ENCODE results near the gene LACTB. TPM values are rescaled to one million over a fixed set of nuclear protein-coding genes. Genes with fewer than 3 reads are reported as not detected.

The LACTB gene
- total RNA-seq, 2 donors from 2014 or later: 13.3 to 14.9 TPM

- TF ChIP-seq, protein P1, sequence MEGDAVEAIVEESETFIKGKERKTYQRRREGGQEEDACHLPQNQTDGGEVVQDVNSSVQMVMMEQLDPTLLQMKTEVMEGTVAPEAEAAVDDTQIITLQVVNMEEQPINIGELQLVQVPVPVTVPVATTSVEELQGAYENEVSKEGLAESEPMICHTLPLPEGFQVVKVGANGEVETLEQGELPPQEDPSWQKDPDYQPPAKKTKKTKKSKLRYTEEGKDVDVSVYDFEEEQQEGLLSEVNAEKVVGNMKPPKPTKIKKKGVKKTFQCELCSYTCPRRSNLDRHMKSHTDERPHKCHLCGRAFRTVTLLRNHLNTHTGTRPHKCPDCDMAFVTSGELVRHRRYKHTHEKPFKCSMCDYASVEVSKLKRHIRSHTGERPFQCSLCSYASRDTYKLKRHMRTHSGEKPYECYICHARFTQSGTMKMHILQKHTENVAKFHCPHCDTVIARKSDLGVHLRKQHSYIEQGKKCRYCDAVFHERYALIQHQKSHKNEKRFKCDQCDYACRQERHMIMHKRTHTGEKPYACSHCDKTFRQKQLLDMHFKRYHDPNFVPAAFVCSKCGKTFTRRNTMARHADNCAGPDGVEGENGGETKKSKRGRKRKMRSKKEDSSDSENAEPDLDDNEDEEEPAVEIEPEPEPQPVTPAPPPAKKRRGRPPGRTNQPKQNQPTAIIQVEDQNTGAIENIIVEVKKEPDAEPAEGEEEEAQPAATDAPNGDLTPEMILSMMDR (conservative IDR thresholded peaks at IDR 0.05): no peak
- WGBS, 2 experiments (ENCODE audit: insufficient coverage in 1 of 2, insufficient read length in 1 of 2): 83 to 97% methylated on average over 1 to 3 of the region's 3 CpGs
- H3K36me3 ChIP-seq (ENCODE audit: control insufficient read depth, insufficient read depth, low read length): no peaks in the 10 kb centered on the region
- no peaks in the 10 kb centered on the region for H3K27me3 Mint-ChIP-seq (ENCODE audit: insufficient read depth)
- H3K4me3 Mint-ChIP-seq: no peak overlapping the region
- H3K9ac ChIP-seq (ENCODE audit: extremely low read depth, low read length, poor library complexity, severe bottlenecking): no peak overlapping the region
- peaks cover 14% of the 10 kb centered on the region for H3K9me3 ChIP-seq (ENCODE audit: control insufficient read depth, low read length)
- DNase-seq: no peak
- no peak overlapping the region for H3K27ac Mint-ChIP-seq
- H3K4me1 ChIP-seq (ENCODE audit: control insufficient read depth, insufficient read depth, low read length): peaks cover 3% of the 10 kb centered on the region
- no peak overlapping the region for H3K27ac ChIP-seq (ENCODE audit: low read depth, low read length)
- no peaks in the 10 kb centered on the region for H3K27me3 ChIP-seq (ENCODE audit: control insufficient read depth, insufficient read depth, low read length, poor library complexity, severe bottlenecking)
- H3K36me3 Mint-ChIP-seq (ENCODE audit: low read depth): no peaks in the 10 kb centered on the region
- H3K4me3 ChIP-seq (ENCODE audit: low read length): no peak overlapping the region
- H3K9me3 Mint-ChIP-seq: peaks cover 13% of the 10 kb centered on the region
- peaks cover 3% of the 10 kb centered on the region for H3K4me1 Mint-ChIP-seq
Observed at GRCh38 chr15:63118854-63119253, 2.8 kb upstream of the LACTB start.

DNA sequence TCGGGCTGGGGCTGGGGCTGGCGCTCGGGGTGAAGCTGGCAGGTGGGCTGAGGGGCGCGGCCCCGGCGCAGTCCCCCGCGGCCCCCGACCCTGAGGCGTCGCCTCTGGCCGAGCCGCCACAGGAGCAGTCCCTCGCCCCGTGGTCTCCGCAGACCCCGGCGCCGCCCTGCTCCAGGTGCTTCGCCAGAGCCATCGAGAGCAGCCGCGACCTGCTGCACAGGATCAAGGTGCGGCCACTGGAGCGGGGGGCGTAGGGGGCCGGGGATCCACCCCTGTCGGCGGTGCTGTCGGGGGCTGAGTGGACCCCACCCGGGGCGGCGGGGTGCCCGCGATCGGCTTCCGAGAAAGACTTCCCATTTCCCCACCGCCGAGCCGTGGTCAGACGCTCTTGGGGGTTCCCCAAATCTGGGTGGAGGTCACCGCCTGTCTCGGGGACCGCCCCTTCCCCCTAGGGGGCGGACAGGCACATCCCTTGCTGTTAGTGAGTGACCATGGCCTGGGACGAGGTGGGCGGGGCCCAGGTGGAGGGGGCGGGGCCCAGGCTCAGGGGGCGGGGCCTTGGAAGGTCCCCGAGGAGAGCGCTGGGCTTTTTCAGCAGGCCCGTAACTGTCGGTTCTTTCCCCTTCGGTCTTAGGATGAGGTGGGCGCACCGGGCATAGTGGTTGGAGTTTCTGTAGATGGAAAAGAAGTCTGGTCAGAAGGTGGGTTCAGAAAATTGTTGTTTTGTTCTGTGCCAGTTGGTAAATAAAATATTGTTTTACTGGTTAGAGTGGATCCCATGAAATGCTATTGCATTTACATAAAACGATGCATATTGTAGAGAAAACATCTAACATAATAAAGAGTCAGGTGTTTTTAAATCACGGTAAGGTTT is 578 bp downstream of the LACTB start:
- peak; percentile 99 for DNase-seq
- H3K27me3 ChIP-seq (ENCODE audit: control insufficient read depth, insufficient read depth, low read length, poor library complexity, severe bottlenecking): no peaks in the 10 kb centered on the region
- peaks cover 14% of the 10 kb centered on the region for H3K9me3 ChIP-seq (ENCODE audit: control insufficient read depth, low read length)
- peaks cover 13% of the 10 kb centered on the region for H3K9me3 Mint-ChIP-seq
- H3K4me3 ChIP-seq (ENCODE audit: low read length): peak overlapping the region; percentile 79
- peak overlapping the region; percentile 57 for H3K4me3 Mint-ChIP-seq
- peaks cover 3% of the 10 kb centered on the region for H3K4me1 ChIP-seq (ENCODE audit: control insufficient read depth, insufficient read depth, low read length)
- peaks cover 17% of the 10 kb centered on the region for H3K36me3 Mint-ChIP-seq (ENCODE audit: low read depth)
- no peaks in the 10 kb centered on the region for H3K27me3 Mint-ChIP-seq (ENCODE audit: insufficient read depth)
- WGBS, 2 experiments (ENCODE audit: insufficient coverage in 1 of 2, insufficient read length in 1 of 2): 3 to 6% methylated on average over 20 to 58 of the region's 59 CpGs
- peaks cover 6% of the 10 kb centered on the region for H3K36me3 ChIP-seq (ENCODE audit: control insufficient read depth, insufficient read depth, low read length)
- no peak overlapping the region for H3K27ac ChIP-seq (ENCODE audit: low read depth, low read length)
- peak overlapping the region; percentile 41 for H3K9ac ChIP-seq (ENCODE audit: extremely low read depth, low read length, poor library complexity, severe bottlenecking)
- TF ChIP-seq, protein P1 (conservative IDR thresholded peaks at IDR 0.05): peak; percentile 67
- H3K27ac Mint-ChIP-seq: peak overlapping the region; percentile 76
- H3K4me1 Mint-ChIP-seq: peaks cover 3% of the 10 kb centered on the region

GRCh38 chr15:63124506-63124905 is 2.8 kb downstream of the LACTB start:
- peaks cover 7% of the 10 kb centered on the region for H3K9me3 ChIP-seq (ENCODE audit: control insufficient read depth, low read length)
- Mint-ChIP-seq H3K27ac (no peak overlapping the region), H3K27me3 (ENCODE audit: insufficient read depth) (no peaks in the 10 kb centered on the region), H3K4me3 (no peak overlapping the region), H3K36me3 (ENCODE audit: low read depth) (peaks cover 25% of the 10 kb centered on the region), H3K4me1 (peaks cover 3% of the 10 kb centered on the region), H3K9me3 (peaks cover 9% of the 10 kb centered on the region)
- H3K9ac ChIP-seq (ENCODE audit: extremely low read depth, low read length, poor library complexity, severe bottlenecking): no peak overlapping the region
- peaks cover 3% of the 10 kb centered on the region for H3K4me1 ChIP-seq (ENCODE audit: control insufficient read depth, insufficient read depth, low read length)
- WGBS, 2 experiments (ENCODE audit: insufficient coverage in 1 of 2, insufficient read length in 1 of 2): 87 to 95% methylated on average over 7 to 9 of the region's 9 CpGs
- H3K36me3 ChIP-seq (ENCODE audit: control insufficient read depth, insufficient read depth, low read length): peaks cover 20% of the 10 kb centered on the region
- TF ChIP-seq, protein P1 (conservative IDR thresholded peaks at IDR 0.05): no peak
- no peaks in the 10 kb centered on the region for H3K27me3 ChIP-seq (ENCODE audit: control insufficient read depth, insufficient read depth, low read length, poor library complexity, severe bottlenecking)
- DNase-seq: no peak
- no peak overlapping the region for H3K4me3 ChIP-seq (ENCODE audit: low read length)
- H3K27ac ChIP-seq (ENCODE audit: low read depth, low read length): no peak overlapping the region
